ENCODE measurements around the gene RXRB.
"Not testable (repeated sequence)": the region's sequence is repeated elsewhere in the genome, so short reads cannot be mapped to it uniquely, and the experiment has no call there.

The RXRB gene

DNA sequence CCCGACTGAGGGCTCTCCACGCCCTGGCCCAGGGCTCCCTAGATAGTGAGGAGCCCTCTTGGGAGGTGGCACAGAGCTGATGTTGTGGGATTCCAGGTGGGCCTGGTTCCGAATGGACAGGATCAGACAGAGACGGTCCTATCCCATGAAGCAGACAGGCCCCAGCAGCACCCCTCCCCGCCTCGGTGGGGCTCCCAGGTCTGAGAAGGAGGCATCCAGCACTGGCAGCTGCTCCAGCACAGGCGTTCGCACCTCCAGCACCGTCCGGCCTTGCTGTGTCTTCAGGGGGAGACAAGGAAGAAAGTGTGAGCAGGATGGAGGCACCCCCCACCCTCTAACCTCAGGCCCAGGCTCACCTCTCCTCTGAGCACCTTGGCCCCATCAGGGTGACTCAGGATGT is 36.9 kb downstream of the RXRB start:
- DNase-seq (ENCODE audit: low spot score): no peak

DNA sequence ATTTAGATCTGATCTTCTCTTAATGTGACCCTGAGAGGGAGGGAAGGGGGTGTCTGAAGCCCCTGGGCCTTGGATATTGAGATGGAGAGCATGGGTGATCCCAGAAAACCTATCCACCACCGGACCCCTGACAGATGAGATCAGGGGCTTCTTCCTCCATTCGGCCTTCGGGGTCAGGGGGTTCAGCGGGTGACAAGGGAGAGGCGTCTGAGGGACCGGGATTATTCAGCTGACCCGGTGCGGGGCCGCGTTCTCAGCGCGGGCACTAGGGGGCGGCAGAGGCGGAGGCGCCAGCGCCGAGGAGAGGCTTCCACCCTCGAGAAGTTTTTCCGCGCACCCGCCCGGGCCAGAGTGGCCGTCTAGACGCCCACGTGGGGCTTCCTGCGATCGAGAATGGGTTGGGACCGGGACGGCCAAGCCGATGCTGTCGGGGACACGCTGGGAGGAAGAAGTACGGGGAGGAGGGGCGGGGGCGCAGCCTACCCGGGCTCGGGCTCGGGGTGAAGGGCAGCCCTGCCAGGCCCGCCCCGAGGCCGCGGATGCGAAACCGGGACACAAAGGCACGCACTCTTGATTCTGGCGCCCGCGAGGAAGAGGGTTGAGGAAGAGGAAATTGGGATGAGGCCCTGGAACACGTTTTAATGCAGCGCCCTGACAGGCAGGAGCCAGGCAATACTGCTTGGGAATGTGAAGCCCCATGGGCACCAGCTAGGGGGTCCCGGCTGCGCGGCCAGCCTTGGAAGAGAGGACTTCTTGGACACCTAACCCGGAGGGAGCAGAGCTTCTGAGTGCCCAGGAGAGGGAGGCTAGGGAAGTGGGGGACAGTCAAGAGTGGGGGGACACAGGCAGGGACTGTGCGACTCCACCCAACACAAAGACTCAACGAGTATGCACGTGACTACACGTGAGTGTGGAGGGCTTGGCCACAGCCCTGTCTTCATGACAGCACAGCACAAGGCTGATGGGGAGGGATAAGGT is 38.8 kb downstream of the RXRB start:
- peak; percentile 95 for DNase-seq (ENCODE audit: low spot score)

GRCh38 chr6:33160728-33161344 is 39.6 kb downstream of the RXRB start:
- DNase-seq (ENCODE audit: low spot score): peak; percentile 70

GRCh38 chr6:33160096-33160495 is 40.4 kb downstream of the RXRB start:
- no peak for DNase-seq (ENCODE audit: low spot score)

- no peak for DNase-seq (ENCODE audit: low spot score)
Measured at GRCh38 chr6:33156964-33157363, 43.5 kb downstream of the RXRB start.

- DNase-seq (ENCODE audit: low spot score): no peak
Measured at GRCh38 chr6:33156561-33156960, 43.9 kb downstream of the RXRB start.

DNA sequence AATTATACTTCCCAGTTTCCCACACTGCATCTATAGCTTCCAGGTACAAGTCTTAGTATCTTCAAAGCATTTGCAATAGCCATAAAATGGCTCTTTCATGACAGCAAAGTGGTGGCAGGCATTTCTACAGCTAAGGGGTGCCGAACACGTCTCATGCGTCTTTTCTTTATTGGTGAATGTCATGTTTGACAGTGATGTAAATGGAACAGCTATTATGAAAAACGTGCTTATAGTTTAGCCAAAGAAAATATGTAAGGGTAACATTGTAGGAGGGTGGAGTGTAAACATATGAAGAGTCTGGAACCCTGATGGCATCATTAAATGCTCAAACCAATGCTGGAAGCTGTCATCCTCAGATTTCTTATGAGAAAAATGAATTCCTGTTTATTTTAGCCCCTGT is 46.1 kb downstream of the RXRB start:
- no peak for DNase-seq (ENCODE audit: low spot score)

GRCh38 chr6:33151050-33151449 is 49.4 kb downstream of the RXRB start:
- no peak for DNase-seq (ENCODE audit: low spot score)

DNA sequence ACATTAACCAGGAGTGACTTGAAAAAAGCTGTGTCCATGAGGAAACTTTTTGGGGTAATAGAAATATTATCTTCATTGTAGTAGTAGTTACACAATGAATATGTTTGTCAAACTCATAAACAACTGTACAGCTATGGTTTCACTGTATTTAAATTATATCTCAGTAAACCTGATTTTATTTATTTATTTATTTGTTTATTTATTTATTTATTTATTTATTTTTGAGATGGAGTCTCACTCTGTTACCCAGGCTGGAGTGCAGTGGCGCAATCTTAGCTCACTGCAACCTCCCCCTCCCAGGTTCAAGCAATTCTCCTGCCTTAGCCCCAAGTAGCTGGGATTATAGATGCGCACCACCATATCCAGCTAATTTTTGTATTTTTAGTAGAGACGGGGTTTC is 49.9 kb downstream of the RXRB start:
- DNase-seq (ENCODE audit: low spot score): not testable (repeated sequence)

DNA sequence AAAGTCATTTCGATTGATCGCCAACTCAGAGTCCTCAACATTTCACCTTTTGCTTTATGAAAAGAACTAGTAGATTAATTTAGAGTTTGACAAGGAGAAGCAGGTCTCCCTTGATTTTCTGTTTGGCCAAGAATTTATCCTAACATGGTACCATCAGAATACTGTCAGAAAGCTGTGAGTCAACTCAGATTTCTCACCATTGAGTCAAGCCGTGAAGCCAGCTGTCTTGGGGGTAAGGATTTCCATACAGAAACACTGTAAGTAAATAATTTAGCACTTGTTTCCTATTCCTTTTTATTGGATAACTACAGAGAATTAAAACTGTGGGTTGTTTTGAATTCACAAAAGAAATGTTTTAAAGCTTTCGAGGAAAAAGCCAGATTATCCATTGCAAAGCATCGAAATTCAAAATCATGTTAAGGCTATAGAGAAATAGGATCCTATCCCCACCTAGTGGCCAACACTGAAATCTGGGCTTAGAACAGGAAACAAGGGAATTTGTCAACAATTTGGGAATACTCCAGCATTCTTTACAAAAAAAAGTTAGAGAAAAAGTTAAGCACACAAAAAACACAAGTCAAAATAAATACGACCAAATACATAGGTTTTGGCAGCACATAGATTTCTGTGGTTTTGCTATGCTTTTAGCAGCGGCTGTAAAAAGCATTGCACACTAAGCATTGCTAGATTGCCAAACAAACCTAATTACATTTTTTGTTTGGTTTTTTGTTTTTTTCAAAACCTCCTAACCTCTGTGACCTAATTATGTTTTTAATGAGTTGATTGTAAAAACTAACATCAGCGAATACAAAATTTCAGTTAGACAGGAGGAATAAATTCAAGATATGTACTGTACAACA is 52.4 kb downstream of the RXRB start:
- DNase-seq (ENCODE audit: low spot score): peak; percentile 55

DNA sequence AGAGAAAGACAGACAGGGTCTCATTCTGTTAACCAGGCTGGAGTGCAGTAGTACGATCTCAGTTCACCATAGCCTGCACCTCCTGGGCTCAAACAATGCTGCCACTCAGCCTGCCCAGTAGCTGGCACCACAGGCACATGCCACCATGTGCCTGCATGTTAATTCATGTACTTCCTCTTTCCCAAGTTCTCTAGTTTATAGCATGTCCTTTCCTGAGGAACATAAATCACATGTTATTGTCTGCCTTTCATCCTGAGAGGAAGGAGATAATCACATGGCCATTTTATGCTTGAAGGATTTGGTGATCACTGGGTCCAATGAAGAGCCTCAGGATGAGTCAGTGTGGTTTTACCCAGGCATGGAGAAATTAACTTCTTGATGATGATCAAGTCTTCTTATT is 56.1 kb downstream of the RXRB start:
- DNase-seq (ENCODE audit: low spot score): no peak
